K562 (cell line): ENCODE measurements around the gene CELSR1.

Experiments used
- ATF1 ChIP-seq, 2 experiments: fragments of 450-650 bp in 1 of 2; IDR thresholded peaks; 2 replicates each; pipeline ENCODE4 v1.6.1; 2016; ENCODE audit warnings: missing compliant biosample characterization in 1 of 2, missing genetic modification characterization in 1 of 2
- CTCF ChIP-seq, 3 experiments: IDR thresholded peaks in 2 of 3; conservative IDR thresholded peaks in 1 of 3; 2 replicates each; pipeline ENCODE4 v1.5.1; 2011 to 2012; ENCODE audit warnings: low read length in 3 of 3, mild to moderate bottlenecking in 3 of 3, control low read depth in 2 of 3, improper control_type of control experiment in 1 of 3, inconsistent platforms in 1 of 3, low read depth in 1 of 3, mixed read lengths in 1 of 3, moderate library complexity in 1 of 3; ENCODE audit not compliant: insufficient read depth in 2 of 3
- EZH2 ChIP-seq: IDR thresholded peaks from 2 replicates; pipeline ENCODE4 v1.6.1; 2012; ENCODE audit warnings: low read depth, mild to moderate bottlenecking, inconsistent platforms, low read length, borderline replicate concordance
- MAFK ChIP-seq: IDR thresholded peaks from 2 replicates; pipeline ENCODE4 v1.6.1; 2011; ENCODE audit warnings: low read length, improper control_type of control experiment
- NCOA1 ChIP-seq: fragments of 450-650 bp; IDR thresholded peaks from 2 replicates; pipeline ENCODE4 v1.6.1; 2016; ENCODE audit warnings: low read depth
- POLR2A ChIP-seq: fragments of 450-650 bp; conservative IDR thresholded peaks from 2 replicates; pipeline ENCODE4 v1.6.1; 2016
- SREBF1 ChIP-seq: fragments of 150-350 bp; IDR thresholded peaks from 2 replicates; pipeline ENCODE4 v1.6.1; 2014; ENCODE audit warnings: antibody characterized with exemption, low read depth, low read length, borderline replicate concordance
- ZBTB33 ChIP-seq: sonication (generic); formaldehyde crosslinking; IDR thresholded peaks from 2 replicates; pipeline ENCODE4 v1.8.1; 2023; ENCODE audit warnings: mild to moderate bottlenecking, missing genetic modification reagents
- ZNF140 ChIP-seq: fragments of 250-450 bp; sonication (Bioruptor Pico); IDR thresholded peaks from 2 replicates; pipeline ENCODE4 v1.8.0; 2021; ENCODE audit warnings: moderate library complexity, mild to moderate bottlenecking, inconsistent platforms
- TF ChIP-seq, protein P1 (sequence below): conservative IDR thresholded peaks from 2 replicates; pipeline ENCODE4 v1.6.1; 2011; ENCODE audit warnings: low read depth, mild to moderate bottlenecking, low read length; ENCODE audit not compliant: control insufficient read depth

GRCh38 chr22:46323162-46323561 is 214.3 kb downstream of the CELSR1 start:
- TF ChIP-seq EZH2: no peak
- TF ChIP-seq ZBTB33: no peak
- TF ChIP-seq NCOA1: no peak
- TF ChIP-seq POLR2A: no peak
- no peak for TF ChIP-seq MAFK
- TF ChIP-seq, protein P1, sequence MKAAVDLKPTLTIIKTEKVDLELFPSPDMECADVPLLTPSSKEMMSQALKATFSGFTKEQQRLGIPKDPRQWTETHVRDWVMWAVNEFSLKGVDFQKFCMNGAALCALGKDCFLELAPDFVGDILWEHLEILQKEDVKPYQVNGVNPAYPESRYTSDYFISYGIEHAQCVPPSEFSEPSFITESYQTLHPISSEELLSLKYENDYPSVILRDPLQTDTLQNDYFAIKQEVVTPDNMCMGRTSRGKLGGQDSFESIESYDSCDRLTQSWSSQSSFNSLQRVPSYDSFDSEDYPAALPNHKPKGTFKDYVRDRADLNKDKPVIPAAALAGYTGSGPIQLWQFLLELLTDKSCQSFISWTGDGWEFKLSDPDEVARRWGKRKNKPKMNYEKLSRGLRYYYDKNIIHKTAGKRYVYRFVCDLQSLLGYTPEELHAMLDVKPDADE: no peak
- TF ChIP-seq SREBF1: no peak
- TF ChIP-seq ZNF140 (CRISPR knock-in tag): no peak
- TF ChIP-seq ATF1 (CRISPR knock-in tag; IDR thresholded peaks at IDR 0.05): no peak
- TF ChIP-seq ATF1 (tag; IDR thresholded peaks at IDR 0.05): no peak
- TF ChIP-seq CTCF (IDR thresholded peaks at IDR 0.05 in 2 of 3, conservative IDR thresholded peaks at IDR 0.05 in 1 of 3; ENCODE audit: insufficient read depth in 2 of 3, low read depth in 1 of 3, low read length in 3 of 3): no peak
